ENCODE measurements around the gene ZNF692.
A peak's percentile ranks its signal among the peaks of the same experiment; 100 is the strongest.
"Not testable (repeated sequence)": the region's sequence is repeated elsewhere in the genome, so short reads cannot be mapped to it uniquely, and the experiment has no call there.

Gene ZNF692

GRCh38 chr1:248884632-248885295, 25.9 kb upstream of the ZNF692 start:
- in situ Hi-C loops (cut with MboI; ENCODE audit: low pct_unique_long_range_greater_than_20kb, low sequenced_read_pairs) = no loop called here
- DNase-seq = no peak

GRCh38 chr1:248882427-248882826, 23.5 kb upstream of the ZNF692 start:
- in situ Hi-C loops (cut with MboI; ENCODE audit: low pct_unique_long_range_greater_than_20kb, low sequenced_read_pairs) = not testable (repeated sequence)

GRCh38 chr1:248881261-248881660, 22.4 kb upstream of the ZNF692 start:
- in situ Hi-C loops (cut with MboI; ENCODE audit: low pct_unique_long_range_greater_than_20kb, low sequenced_read_pairs) = no loop called here
- no peak for DNase-seq

More at GRCh38 chr1:248882427-248882826, 23.5 kb upstream of the ZNF692 start:
- not testable (repeated sequence) for DNase-seq

GRCh38 chr1:248873993-248874533, 15.2 kb upstream of the ZNF692 start:
- peak; percentile 97 for DNase-seq
- in situ Hi-C loops (cut with MboI; ENCODE audit: low pct_unique_long_range_greater_than_20kb, low sequenced_read_pairs) = no loop called here

GRCh38 chr1:248873409-248873992, 14.6 kb upstream of the ZNF692 start:
- in situ Hi-C loops (cut with MboI; ENCODE audit: low pct_unique_long_range_greater_than_20kb, low sequenced_read_pairs) = no loop called here
- DNase-seq = peak; percentile 99

GRCh38 chr1:248872752-248873408, 14.0 kb upstream of the ZNF692 start:
- in situ Hi-C loops (cut with MboI; ENCODE audit: low pct_unique_long_range_greater_than_20kb, low sequenced_read_pairs) = no loop called here
- peak; percentile 83 for DNase-seq

GRCh38 chr1:248871837-248872401, 13.0 kb upstream of the ZNF692 start:
- DNase-seq = no peak
- in situ Hi-C loops (cut with MboI; ENCODE audit: low pct_unique_long_range_greater_than_20kb, low sequenced_read_pairs) = no loop called here

GRCh38 chr1:248862998-248863881, 4.4 kb upstream of the ZNF692 start:
- DNase-seq = no peak
- in situ Hi-C loops (cut with MboI; ENCODE audit: low pct_unique_long_range_greater_than_20kb, low sequenced_read_pairs) = no loop called here

GRCh38 chr1:248862695-248862997, 3.8 kb upstream of the ZNF692 start:
- no peak for DNase-seq
- in situ Hi-C loops (cut with MboI; ENCODE audit: low pct_unique_long_range_greater_than_20kb, low sequenced_read_pairs) = no loop called here

- no peak for DNase-seq
- in situ Hi-C loops (cut with MboI; ENCODE audit: low pct_unique_long_range_greater_than_20kb, low sequenced_read_pairs) = no loop called here
Observed at GRCh38 chr1:248861616-248862015, 2.7 kb upstream of the ZNF692 start.

GRCh38 chr1:248860007-248860406, 1.1 kb upstream of the ZNF692 start:
- no peak for DNase-seq
- in situ Hi-C loops (cut with MboI; ENCODE audit: low pct_unique_long_range_greater_than_20kb, low sequenced_read_pairs) = no loop called here

- in situ Hi-C loops (cut with MboI; ENCODE audit: low pct_unique_long_range_greater_than_20kb, low sequenced_read_pairs) = no loop called here
- DNase-seq = peak; percentile 77
Observed at GRCh38 chr1:248858096-248858890, 592 bp downstream of the ZNF692 start.

- no peak for DNase-seq
Observed at GRCh38 chr1:248857749-248858095, 1.2 kb downstream of the ZNF692 start.

GRCh38 chr1:248857201-248857600, 1.7 kb downstream of the ZNF692 start:
- in situ Hi-C loops (cut with MboI; ENCODE audit: low pct_unique_long_range_greater_than_20kb, low sequenced_read_pairs) = no loop called here
- DNase-seq = no peak

More at GRCh38 chr1:248857749-248858095, 1.2 kb downstream of the ZNF692 start:
- in situ Hi-C loops (cut with MboI; ENCODE audit: low pct_unique_long_range_greater_than_20kb, low sequenced_read_pairs) = no loop called here

- DNase-seq = no peak
- in situ Hi-C loops (cut with MboI; ENCODE audit: low pct_unique_long_range_greater_than_20kb, low sequenced_read_pairs) = no loop called here
Observed at GRCh38 chr1:248856176-248856575, 2.7 kb downstream of the ZNF692 start.

- in situ Hi-C loops (cut with MboI; ENCODE audit: low pct_unique_long_range_greater_than_20kb, low sequenced_read_pairs) = no loop called here
- no peak for DNase-seq
Observed at GRCh38 chr1:248855580-248855979, 3.3 kb downstream of the ZNF692 start.

- in situ Hi-C loops (cut with MboI; ENCODE audit: low pct_unique_long_range_greater_than_20kb, low sequenced_read_pairs) = no loop called here
- DNase-seq = no peak
Observed at GRCh38 chr1:248853663-248854375, 5.1 kb downstream of the ZNF692 start.
